SU-DHL-6 (cell line): ENCODE results near the gene SH3BGRL3.

Experiments
- H2AFZ ChIP-seq: fragments of 200-600 bp; sonication (generic); 2 replicates; pipeline ENCODE4 v1.6.1; 2014; ENCODE audit warnings: low read depth, mild to moderate bottlenecking, moderate library complexity, mixed read lengths, antibody characterized with exemption, low read length; ENCODE audit not compliant: severe bottlenecking
- H3F3A ChIP-seq: fragments of 200-600 bp; shearing (Covaris generic); 2 replicates; pipeline ENCODE4 v1.6.0; 2016; ENCODE audit warnings: antibody characterized with exemption, mild to moderate bottlenecking; ENCODE audit not compliant: insufficient read depth
- H3K27ac ChIP-seq: fragments of 200-600 bp; sonication (generic); 2 replicates; pipeline ENCODE4 v1.5.1; 2016; ENCODE audit warnings: low read depth, mild to moderate bottlenecking, low read length, moderate library complexity, mixed read lengths
- H3K27me3 ChIP-seq: fragments of 200-600 bp; sonication (generic), shearing (Covaris generic); 2 replicates; pipeline ENCODE4 v1.6.0; 2014; ENCODE audit warnings: mild to moderate bottlenecking, low read length
- H3K36me3 ChIP-seq: fragments of 200-600 bp; sonication (generic); 2 replicates; pipeline ENCODE4 v1.6.1; 2014; ENCODE audit warnings: mild to moderate bottlenecking, low read length, mixed read lengths
- H3K4me2 ChIP-seq: fragments of 300-600, 200-600 bp; shearing (Covaris generic), sonication (generic); 2 replicates; pipeline ENCODE4 v1.6.0; 2014; ENCODE audit warnings: low read length, low read depth, mild to moderate bottlenecking; ENCODE audit not compliant: poor library complexity, severe bottlenecking
- H3K4me3 ChIP-seq: fragments of 200-600 bp; sonication (generic); 2 replicates; pipeline ENCODE4 v1.5.1; 2014; ENCODE audit warnings: antibody characterized with exemption, low read length, mild to moderate bottlenecking, mixed read lengths; ENCODE audit not compliant: insufficient read depth, poor library complexity, severe bottlenecking
- H3K79me2 ChIP-seq: fragments of 200-600 bp; sonication (generic); 2 replicates; pipeline ENCODE4 v1.6.1; 2014; ENCODE audit warnings: mild to moderate bottlenecking, low read length, moderate library complexity; ENCODE audit not compliant: insufficient read depth
- H3K9ac ChIP-seq: fragments of 200-600 bp; sonication (generic); 2 replicates; pipeline ENCODE4 v1.7.0; 2014; ENCODE audit warnings: mild to moderate bottlenecking, low read length
- H3K9me2 ChIP-seq: fragments of 200-600 bp; sonication (generic); replicated peaks from 2 replicates; pipeline ENCODE4 v1.6.1; 2014; ENCODE audit warnings: low read length; ENCODE audit not compliant: insufficient read depth
- H3K9me3 ChIP-seq: fragments of 200-600 bp; sonication (generic); 2 replicates; pipeline ENCODE4 v1.6.1; 2014; ENCODE audit warnings: low read length, mixed read lengths; ENCODE audit not compliant: insufficient read depth
- H4K20me1 ChIP-seq: fragments of 200-600 bp; sonication (generic); 2 replicates; pipeline ENCODE4 v1.6.1; 2014; ENCODE audit warnings: low read depth, mild to moderate bottlenecking, antibody characterized with exemption, low read length, moderate library complexity, mixed read lengths
- EZH2phosphoT487 ChIP-seq: fragments of 200-600 bp; sonication (generic), shearing (Covaris generic); conservative IDR thresholded peaks from 2 replicates; pipeline ENCODE4 v1.6.1; 2018; ENCODE audit warnings: mild to moderate bottlenecking, antibody characterized with exemption, low read length, moderate library complexity, mixed read lengths
- TF ChIP-seq, protein P1 (sequence below): fragments of 200-600 bp; sonication (generic); IDR thresholded peaks from one replicate; pipeline ENCODE4 v1.5.1; 2017; ENCODE audit warnings: antibody characterized with exemption, mild to moderate bottlenecking, low read length, moderate library complexity; ENCODE audit not compliant: insufficient read depth, poor library complexity, severe bottlenecking

The SH3BGRL3 gene

DNA sequence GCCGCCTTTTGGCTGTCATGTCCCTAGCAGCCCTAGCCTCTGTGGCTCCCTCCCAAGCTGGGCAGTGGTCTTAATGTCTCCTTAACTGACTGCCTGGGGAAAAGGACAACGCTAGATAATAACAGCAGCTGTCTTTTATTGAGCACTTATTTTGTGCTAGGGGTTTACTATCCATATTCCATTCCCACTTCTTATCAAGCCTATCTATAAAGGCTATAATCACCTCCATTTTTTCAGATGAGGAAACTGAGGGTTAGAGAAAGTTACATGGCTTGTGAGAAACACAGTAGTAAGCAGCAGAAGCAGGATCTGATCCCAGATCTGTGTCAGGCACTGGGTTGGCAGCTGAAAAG lies 6.2 kb downstream of the SH3BGRL3 start:
- Histone ChIP-seq H3K9ac (no peak overlapping the region), H3K27me3 (no peaks in the 10 kb centered on the region), H3K9me2 (no peaks in the 10 kb centered on the region), H3K27ac (peak overlapping the region; percentile 97), H4K20me1 (no peaks in the 10 kb centered on the region), H3F3A (peaks cover 53% of the 10 kb centered on the region), H3K4me3 (no peak overlapping the region), H3K4me2 (no peak overlapping the region), H3K36me3 (no peaks in the 10 kb centered on the region), H3K9me3 (no peaks in the 10 kb centered on the region), H2AFZ (no peak overlapping the region), H3K79me2 (no peaks in the 10 kb centered on the region)
- TF ChIP-seq EZH2phosphoT487 = no peak
- TF ChIP-seq, protein P1, sequence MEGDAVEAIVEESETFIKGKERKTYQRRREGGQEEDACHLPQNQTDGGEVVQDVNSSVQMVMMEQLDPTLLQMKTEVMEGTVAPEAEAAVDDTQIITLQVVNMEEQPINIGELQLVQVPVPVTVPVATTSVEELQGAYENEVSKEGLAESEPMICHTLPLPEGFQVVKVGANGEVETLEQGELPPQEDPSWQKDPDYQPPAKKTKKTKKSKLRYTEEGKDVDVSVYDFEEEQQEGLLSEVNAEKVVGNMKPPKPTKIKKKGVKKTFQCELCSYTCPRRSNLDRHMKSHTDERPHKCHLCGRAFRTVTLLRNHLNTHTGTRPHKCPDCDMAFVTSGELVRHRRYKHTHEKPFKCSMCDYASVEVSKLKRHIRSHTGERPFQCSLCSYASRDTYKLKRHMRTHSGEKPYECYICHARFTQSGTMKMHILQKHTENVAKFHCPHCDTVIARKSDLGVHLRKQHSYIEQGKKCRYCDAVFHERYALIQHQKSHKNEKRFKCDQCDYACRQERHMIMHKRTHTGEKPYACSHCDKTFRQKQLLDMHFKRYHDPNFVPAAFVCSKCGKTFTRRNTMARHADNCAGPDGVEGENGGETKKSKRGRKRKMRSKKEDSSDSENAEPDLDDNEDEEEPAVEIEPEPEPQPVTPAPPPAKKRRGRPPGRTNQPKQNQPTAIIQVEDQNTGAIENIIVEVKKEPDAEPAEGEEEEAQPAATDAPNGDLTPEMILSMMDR = no peak

DNA sequence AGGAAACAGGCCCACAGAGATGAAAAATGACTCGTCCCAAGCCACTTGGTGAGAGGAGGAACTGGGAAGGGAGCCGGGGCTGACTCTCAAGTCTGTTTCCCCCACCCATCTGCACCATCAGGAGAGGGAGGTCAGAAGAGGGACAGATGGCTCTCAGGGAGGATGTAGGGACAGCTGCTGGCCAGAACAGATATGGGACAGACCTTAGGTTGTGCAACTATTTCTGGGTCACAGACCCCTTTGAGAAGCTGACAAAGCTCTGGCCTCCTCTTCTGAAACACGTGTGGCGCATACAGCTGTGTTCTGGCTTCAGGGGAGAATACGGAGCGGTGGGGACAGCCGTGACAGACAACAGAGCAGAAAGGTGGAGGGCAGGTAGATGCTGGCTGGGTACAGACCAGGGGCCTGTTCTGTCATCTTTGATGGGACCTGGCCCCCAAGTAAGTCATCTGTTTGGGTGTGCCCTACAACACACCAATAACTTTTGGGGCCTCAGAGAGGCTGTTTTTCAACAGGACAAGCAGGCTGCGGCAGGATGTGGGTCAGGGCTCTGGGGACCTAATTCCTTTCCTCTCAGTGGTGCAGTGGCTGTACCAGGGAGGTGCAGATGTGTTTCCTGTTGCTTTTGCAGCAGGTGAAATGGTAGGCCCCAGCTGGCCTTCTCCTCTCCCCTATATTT lies 7.3 kb downstream of the SH3BGRL3 start:
- Histone ChIP-seq H3K27ac (peak overlapping the region; percentile 97), H3K9me3 (no peaks in the 10 kb centered on the region), H3K9me2 (no peaks in the 10 kb centered on the region), H3K4me2 (peak overlapping the region; percentile 60), H3K4me3 (no peak overlapping the region), H3K36me3 (no peaks in the 10 kb centered on the region), H3K9ac (peak overlapping the region; percentile 65), H2AFZ (no peak overlapping the region), H3K27me3 (no peaks in the 10 kb centered on the region), H3K79me2 (no peaks in the 10 kb centered on the region), H4K20me1 (no peaks in the 10 kb centered on the region), H3F3A (peaks cover 47% of the 10 kb centered on the region)
- TF ChIP-seq, protein P1 = no peak
- no peak for TF ChIP-seq EZH2phosphoT487

DNA sequence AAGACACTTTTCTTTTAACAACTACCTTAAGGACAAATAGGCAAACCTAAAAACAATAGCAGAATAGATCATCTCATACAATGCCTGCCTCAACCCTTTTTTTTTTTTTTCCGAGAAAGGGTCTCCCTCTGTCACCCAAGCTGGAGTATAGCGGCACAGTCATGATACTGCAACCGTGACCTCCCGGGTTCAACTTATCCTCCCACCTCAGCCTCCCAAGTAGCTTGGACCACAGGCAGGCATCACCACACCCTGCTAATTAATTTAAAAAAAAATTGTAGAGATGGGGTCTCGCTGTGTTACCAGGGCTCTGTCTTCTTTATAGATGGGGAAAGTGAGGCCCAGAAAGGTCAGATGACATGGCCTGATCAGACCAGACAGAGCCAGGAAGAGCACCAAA lies 7.9 kb downstream of the SH3BGRL3 start:
- Histone ChIP-seq H4K20me1 (no peaks in the 10 kb centered on the region), H3K9ac (peak overlapping the region; percentile 65), H3K27ac (peak overlapping the region; percentile 97), H3K4me3 (no peak overlapping the region), H3F3A (peaks cover 47% of the 10 kb centered on the region), H3K27me3 (no peaks in the 10 kb centered on the region), H3K9me3 (no peaks in the 10 kb centered on the region), H3K36me3 (no peaks in the 10 kb centered on the region), H3K4me2 (peak overlapping the region; percentile 60), H3K9me2 (no peaks in the 10 kb centered on the region), H3K79me2 (no peaks in the 10 kb centered on the region), H2AFZ (peak overlapping the region; percentile 10)
- TF ChIP-seq, protein P1 = no peak
